Stimulated activated CD4-positive, alpha-beta T cell treated with anti-CD3 and anti-CD28 coated beads, Interleukin-4, amount 100 ng/mL, for 4 hours (primary cell): ENCODE data around the gene PTRH1.

Source experiments
- DNase-seq, 2 experiments: peaks; one replicate each; pipeline ENCODE4 v3.0.0-alpha.2; 2020

PTRH1 gene

DNA sequence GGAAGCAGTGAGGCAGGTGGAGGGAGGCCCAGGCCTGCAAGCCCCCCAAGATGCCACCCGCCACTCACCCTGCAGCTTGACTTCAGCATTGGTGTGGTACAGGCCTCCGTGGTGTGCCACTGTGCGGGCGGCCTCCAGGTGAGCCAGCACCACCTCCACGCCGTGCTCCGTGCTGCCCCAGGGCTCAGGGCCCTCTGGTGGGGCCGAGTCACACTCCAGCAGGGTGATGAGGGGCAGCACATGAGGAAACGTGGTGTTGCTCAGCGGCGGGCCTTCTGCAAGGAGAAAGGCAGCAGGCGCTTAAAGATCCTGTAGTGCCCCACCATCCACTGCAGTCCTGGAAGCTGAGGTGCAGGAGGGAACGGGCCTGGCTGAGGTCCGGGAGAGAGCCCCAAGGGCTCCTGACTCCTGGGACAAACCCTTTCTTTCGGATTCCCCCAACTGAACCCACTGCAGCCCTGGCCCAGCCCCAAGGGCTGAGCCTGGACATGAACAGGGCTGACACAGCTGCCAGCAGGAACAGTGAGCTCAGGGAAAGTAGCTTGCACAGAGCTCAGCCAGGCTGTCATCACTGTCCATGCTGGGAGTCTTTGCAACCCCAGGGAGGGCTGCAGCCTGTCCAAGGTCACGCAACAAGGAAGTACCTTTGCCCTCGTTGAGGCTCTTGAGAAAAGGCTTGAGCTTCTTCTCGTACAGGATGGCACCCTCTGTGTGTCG, 24.3 kb upstream of the PTRH1 start:
- no peak for DNase-seq

DNA sequence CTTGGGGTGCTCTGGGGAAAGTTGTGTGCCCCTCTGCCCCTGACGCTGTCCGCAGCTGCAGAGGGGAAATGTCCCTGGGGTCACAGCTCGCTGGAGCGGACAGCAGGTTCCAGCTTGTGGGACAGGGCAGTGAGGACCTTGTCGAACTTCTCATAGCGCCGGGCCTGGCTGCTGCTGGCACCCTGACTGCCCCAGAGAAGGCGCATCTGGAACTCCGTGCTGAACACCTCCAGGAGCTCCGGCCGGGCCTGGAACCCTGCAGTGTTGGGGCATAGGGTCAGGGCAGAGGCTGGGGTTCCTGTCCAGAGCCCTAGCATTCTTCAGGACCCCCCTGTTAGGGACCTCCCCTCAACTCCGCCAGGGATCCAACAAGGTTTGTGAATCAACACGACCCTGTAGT, 23.2 kb upstream of the PTRH1 start:
- DNase-seq, result no peak

DNA sequence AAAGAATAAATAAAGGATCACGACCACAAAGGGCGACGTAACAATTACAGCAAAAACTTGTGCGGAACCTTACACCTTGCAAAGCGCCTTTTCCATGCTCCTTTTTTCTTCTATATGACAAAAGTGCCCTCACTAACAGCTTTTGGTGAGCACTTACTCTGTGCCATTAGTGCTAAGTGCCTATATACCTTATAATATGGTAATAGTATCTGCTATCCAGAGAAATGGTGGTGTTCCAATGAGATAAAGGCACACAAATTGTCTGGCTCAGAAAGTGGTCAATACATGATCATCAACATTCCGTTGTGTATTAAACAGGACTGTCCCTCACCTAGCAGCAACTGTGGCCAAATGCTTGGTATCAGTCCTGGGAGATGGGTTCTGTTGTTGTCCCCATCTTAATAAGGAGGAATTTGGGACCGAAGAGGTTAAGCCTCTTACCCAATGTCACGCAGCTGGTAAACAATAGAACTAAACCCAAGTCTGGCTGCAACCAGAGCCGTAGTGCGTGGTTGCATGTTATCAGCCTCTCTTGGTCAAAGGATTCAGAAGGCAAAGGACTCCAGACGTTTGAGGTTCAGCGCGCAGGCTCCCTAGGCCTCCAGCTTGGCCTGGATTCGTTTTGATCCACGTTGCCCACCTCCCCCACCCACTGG, 20.2 kb upstream of the PTRH1 start:
- DNase-seq, result no peak

DNA sequence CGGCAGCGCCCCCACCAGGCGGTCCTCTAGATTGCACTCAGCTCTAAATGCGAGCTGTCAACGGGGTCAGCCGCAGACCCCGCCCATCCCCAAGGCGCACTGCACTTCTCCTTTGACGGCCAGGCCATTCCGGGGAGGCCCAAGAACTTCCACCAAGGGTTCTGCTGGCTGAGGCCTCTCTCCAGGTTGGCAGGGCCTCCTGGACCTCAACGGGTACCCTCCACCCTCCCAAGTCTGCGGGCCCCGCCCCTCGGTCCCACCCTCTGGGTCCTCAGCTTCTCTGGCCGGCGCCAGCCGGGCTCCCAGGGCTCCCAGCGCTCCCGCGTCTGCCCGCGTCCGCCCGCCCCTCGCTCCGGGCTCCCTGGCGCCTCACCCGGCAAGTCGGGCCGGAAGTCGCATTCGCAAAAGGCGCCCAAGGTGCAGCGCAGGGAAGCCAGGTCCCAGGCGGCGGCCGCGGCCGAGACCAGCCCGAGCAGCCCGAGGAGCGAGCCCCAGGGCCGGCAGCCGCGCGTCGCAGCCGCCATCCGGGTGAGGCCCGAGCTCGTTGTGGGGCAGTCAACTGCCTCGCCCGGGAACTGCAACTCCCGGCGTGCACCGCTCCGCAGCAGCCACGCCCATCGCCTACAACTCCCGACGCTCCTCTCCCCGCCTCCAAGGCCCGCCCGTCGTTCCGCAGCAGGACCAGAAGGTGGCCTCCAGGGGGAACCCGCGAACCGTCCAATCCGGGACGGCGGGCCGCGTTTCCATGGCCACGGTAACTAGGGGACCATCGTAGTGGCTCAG, 19.5 kb upstream of the PTRH1 start, which contains the start of gene TOR2A:
TSS of gene TOR2A (minus strand) at position 548 of the 783 bp plus-strand sequence. CDS start at position 524, 24 bp downstream.
- DNase-seq, result peak; percentile 95 to 97

DNA sequence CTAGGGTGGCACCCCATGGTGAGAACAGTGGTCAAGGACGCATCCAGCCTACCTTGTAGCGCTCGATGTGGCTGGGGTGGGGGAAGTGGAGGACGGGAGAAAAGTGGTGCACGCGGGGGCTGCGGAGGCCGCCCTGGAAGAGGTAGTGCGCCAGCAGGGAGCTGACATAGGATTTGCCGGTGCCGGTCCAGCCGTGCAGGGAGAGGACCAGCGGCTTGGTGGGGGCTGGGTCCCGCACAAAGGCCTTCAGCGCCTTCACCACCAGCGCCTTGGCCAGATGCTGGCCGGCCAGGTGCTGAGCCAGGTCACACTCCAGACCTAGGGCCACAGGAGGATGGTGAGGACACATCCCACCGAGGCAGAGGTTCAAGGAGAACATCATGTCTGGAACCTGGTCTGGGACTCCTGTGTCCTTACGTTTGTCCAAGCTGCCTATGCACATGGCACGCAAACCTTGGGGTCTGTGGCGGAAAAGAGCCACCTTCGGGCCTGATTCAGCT, 18.8 kb upstream of the PTRH1 start:
- DNase-seq, result no peak

DNA sequence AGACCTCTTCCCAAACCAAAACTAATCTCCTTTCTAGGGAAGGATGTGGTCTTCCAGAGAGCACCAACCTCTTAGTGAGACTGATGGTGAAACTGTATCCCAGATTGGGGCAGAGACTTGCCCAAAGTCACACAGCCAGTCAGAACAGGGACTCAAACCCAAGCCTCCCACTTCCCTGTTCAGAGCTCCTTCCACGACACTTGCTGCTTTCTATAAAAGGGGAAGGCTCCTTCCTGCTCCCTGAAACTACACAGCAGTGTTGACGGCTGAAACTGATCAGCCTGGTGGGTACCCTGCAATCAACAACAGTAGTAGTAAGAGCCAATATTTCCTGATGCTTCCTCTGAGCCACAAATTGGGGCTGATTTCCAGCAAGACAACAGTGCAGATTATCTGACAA, 18.2 kb upstream of the PTRH1 start:
- no peak for DNase-seq

DNA sequence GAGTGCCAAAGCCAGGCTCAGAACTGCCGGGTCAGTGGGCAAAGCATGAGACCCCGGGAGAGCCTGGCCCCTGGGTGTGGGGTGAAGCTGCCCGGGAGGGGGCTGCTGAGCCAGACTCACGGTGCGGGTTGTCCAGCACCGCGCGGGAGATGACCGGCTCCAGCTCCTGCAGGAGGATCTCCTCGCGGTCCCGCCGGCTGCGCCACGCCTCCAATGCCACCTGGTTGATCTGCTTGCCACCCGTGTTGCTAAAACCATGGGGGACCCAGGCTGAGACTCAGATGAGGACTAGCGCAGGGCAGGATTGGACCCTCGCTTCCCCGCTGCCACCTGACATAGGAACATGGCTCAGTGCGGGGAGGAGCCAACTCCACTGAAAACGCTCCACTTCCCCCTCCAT, 17.0 kb upstream of the PTRH1 start:
- no peak for DNase-seq

DNA sequence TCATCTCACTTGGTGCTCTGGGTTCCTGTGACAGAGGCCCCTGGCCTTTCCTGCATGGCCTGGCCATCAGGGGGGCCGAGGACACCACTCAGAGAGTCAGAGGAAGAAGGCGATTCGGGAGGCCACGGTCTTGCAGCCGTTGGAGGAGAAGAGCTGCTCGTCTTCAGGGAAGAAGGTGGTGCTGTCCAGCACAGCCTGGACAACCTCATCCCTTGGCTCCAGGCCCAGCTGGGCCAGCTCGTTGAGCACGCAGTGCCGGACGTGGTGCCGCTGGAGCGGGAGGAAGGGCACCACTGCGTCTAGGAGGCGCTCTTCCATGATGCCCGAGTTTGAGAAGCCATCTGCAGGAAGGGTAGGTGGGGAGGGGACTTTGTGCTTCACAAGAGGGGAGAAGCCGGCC, 16.5 kb upstream of the PTRH1 start:
- DNase-seq, result no peak

DNA sequence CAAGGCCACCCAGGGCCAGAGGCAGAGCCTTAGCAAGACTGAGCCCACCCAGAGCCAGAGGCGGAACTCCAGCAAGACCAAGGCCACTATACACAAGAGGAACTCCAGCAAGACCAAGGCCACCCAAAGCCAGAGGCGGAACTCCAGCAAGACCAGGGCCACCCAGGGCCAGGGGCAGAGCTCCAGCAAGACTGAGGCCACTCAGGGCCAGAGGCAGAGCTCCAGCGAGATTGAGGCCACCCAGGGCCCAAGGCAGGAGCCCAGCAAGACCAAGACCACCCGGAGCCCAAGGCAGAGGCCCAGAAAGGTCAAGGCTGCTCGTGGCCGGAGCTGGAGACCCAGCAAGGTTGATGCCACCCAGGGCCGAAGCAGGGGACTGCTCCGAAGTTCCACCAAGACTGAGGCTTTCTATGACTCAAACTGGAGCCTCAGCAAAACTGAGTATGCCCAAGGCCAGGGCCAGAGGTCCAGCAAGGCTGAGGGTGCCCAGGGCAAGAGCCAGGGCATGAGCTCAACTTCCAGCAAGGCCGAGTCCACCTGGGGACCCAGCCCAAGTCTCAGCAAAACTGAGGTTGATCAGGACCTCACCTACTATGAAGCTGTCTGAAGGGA, 15.4 kb upstream of the PTRH1 start:
- DNase-seq, result no peak

DNA sequence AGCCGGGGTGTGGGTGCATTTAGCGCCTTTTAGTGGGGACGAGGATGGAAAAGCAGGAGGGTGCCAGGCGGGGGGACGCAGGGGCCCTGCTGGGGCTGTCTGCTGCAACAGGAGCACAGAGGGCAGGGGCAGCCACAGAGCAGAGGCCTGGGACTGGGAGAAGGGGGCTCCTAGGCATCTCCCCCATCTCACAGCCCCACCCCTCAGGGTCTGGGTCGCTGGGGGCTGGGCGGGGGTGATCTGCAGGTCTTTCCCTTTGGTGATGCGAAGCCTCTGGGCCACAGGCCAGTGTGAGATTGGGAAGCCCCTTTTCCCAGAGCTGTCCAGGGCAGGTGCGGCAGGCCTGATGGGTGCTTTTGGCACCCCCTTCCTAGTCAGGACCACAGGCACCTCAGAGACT, 14.8 kb upstream of the PTRH1 start:
- DNase-seq, result no peak

DNA sequence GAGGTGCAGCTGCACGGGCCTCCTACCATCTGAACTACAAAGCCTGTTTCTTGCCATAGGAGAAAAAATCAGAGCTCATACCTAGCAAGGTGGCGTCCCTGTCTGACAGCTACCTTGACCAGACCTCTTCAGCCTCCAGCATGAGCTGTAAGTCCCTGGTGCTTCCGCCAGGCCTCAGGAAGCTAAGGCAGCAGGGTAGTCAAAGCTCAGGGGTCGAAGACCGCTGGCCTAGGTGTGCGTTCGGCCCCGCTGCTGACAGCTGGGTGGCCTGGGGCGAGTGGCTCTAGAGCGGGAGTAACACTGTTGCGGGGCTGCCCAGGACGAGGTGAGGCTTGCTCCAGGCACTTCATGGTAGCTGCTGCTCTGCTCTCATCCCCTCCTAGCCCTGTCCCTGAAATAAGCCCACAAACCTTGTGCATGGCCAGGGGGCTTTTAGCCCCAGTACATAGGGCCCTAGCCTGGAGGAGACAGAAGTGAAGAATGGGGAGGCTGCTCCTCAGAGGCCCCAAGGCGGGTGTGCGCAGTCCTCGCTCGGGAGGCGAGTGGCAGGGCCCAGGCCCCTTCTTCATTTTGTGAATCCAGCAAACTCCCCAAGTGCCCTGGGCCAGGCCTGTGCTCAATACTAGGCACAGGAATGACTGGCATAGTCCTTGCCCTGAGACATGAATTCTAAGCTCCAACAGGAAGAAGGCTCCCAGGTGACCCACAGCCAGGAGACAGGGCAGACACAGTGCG, 14.2 kb upstream of the PTRH1 start:
- DNase-seq, result no peak

DNA sequence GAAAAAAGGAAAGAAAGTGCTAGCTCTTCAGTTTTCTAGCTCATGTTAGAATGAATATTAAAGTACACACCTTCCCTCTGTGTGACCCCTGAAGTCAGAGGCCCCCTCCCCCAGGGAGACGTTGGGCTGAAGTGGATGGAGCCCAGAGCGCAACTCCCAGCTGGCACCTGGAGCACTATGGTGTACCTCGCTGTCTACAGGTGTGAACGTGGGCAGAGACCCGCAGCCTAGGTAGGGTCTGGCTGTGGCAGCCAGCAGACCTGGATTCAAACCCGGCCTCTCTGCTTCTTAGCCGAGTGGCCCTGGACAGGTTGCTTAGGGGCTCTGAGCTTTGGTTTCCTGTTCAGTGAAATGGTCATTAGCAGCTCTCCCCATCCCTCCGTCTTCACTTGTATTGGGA, 13.3 kb upstream of the PTRH1 start:
- no peak for DNase-seq

DNA sequence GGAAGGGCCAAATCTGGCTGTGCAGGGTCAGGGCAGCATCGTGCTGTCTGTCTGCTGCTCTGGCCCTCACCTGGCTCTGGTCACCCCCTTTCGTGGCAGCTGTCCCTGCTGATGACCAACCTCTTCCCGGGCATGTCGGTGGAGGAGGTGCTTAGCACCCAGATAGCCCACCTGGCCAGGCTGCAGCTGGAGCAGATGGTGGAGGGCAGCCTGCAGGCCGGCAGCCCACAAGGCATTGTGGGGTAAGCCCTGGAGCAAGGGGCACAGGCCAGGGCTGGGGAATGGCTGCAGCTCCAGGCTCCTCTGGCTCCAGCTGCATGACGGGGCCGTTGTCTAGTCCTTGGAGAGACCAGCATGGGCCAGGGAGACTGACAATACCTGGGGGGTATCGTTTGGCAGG, 11.4 kb upstream of the PTRH1 start:
- DNase-seq, result no peak

DNA sequence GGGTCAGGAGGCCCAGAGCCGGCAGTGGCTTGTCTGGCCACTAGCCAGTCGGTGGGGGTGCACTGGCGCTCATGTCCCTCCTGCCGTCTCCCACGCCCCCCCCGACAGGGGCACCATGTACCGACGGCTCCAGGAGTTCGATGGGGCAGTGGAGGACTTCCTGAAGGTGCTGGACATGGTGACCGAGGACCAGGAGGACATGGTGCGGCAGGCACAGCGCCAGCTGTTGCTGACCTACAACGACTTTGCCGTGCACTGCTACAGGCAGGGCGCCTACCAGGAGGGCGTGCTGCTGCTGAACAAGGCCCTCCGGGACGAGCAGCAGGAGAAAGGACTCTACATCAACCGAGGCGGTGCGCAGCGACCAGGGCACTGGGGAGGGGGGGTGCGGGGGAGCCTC, 8.5 kb upstream of the PTRH1 start:
- no peak for DNase-seq

DNA sequence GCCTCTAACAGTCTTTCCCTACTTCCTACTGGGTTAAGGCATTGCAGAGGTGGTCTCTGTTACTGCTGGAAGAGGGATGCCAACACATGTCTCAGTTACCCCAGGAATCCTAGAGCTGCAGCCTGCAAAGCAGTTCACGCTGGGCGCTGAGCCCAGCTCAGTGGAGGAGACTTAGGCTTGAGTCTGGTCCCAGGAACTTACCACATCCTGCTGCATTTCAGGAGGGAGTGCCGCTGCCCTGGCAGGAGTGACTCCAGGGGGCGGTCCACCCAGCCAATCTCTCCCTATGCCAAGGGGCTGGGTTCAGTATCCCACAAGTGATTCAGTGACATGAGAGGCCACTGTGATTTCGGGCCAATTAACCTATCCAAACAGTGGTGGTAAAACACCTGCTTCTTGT, 8.0 kb upstream of the PTRH1 start:
- DNase-seq, result no peak

DNA sequence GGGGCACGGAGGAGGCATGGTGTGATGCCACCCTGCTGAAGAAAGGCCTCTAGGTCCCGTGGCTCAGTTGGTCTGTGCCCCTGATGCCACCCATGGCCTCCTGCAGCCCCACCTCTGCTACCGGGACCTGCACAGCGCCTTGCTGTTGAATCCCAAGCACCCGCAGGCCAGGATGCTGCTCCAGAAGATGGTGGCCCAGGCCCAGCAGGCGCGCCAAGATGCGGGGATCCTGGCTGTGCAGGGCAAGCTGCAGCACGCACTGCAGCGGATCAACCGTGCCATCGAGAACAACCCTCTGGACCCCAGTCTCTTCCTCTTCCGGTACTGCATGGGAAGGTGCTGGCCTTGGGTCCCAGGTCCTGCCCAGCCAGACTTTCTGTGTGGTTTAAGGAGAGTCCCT, 7.5 kb upstream of the PTRH1 start:
- no peak for DNase-seq

DNA sequence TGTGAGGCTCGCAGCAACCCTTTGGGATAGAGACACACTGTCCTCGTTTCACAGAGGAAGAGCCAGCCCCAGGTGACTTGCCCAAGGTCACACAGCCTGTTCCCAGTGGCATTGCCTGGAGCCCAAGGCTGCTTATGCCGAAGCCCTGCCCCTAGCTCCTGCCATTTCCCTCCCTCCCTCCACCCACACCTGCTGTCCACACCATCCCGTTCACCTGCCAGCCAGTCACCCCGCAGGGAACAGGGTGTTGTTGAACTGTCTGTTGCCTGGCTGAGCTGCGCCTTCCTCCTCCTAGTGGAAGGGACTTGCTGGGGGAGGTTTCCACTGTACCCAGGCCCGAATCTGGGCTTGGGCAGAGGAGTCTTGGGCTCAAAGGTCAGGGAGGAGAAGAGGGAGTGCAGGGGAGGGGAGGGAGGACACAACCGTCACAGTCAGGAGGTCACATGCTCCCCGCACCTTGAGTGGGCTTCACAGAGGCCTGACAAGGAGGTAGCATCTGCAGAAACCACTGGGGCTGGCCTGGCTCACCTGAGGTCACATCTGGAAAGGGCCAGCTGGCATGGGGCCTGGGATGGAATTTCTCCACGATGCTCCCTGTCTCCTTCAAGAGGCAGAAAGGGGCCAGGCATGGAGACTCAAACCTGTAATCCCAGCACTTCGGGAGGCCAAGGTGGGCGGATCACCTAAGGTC, 6.7 kb upstream of the PTRH1 start:
- no peak for DNase-seq

DNA sequence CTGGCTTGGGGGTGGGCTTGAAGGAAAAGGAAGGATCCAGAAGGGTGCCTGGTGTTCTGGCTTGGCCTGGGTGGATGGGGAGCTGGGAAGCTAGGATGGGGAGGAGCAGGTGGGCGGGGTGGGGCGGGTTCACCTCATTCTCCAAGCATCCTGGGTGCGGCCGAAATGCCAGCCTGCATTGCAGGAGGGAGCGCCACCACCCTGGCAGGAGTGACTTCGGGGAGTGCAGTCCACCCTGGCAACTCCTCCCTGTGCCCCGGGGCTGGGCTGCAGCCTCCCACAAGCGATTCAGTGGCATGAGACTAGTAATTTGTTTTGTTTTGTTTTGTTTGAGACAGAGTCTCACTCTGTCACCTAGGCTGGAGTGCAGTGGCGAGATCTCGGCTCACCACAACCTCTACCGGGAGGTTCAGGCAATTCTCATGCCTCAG, 5.9 kb upstream of the PTRH1 start:
- DNase-seq, result no peak

DNA sequence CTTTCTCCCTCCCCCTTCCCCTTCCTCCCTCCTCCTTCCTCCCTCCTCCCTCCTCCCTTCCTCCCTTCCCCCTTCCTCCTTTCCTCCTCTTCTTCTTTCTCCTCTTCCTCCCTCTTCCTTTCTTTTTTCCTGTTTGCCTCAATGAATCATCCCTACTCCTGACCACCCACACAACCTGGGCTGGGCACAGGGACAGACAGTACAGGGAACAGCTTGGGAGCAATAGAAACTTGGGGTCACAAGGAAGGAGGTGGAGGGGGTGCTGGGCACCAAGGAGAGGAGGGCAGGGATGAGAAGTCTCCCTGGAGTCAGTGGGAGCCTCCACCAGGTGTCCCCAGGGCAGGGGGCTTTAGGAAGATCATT, 5.4 kb upstream of the PTRH1 start:
- no peak for DNase-seq

DNA sequence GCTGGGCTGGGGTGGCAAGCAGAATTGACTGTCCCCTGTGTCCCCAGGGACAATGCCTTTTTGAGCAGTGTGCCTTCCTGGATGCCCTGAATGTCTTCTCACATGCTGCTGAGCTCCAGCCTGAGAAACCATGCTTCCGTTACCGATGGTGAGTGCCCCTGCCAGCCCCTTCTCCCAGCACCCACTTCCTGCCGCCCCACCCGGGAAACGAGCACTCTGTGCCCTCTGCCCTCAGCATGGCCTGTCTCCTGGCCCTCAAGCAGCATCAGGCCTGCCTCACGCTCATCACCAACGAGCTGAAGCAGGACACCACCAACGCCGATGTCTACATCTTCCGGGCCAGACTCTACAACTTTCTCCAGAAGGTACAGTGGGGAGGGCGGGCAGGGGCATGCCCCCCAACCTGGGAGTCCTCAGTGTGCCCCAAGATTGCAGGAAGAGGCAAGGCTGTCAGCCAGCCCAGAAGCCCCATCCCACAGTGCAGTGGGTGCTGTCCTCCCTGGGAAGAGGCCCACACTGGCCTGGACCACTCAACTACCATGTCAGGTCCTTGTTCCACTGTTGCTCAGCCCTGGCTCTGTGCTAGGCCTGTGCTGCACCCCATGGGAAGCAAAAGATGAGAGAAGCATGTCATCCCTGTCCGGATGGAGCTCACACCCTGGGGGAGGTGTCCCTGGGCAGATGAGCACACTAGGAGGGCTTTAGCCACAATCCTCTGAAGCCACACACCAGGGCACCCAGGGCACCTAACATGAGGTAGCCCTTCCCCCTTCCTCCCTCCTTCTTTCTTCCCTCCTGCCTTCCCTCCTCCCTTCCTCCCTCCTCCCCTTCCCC, 4.8 kb upstream of the PTRH1 start:
- no peak for DNase-seq

DNA sequence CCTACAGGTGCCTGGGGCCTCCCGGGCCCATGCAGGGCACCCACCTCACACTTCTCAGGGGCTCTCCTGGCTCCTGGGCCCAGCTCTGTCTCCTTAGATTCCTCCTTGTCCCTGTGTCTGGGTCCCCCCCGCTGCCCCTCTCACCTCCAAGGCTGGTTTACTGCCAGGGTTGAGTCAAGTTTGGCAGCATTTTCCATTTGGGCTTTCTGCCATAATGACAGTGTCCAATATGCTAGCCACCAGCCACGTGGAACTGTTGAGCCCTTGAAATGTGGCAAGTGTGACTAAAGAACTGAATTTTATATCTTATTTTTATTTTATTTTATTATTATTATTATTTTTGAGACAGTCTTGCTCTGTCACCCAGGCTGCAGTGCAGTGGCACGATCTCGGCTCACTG, 2.3 kb upstream of the PTRH1 start:
- DNase-seq, result no peak
